ENCODE results near the gene AUTS2. TPM values are rescaled to one million over a fixed set of nuclear protein-coding genes. Genes with fewer than 3 reads are reported as not detected.

AUTS2 gene
- total and polyA plus RNA-seq, 10 of the 15 experiments (the other 5 are each of a cell fraction or from before 2014, with no cell fraction given), result 6.4 to 55.6 (median 21.6) TPM

DNA sequence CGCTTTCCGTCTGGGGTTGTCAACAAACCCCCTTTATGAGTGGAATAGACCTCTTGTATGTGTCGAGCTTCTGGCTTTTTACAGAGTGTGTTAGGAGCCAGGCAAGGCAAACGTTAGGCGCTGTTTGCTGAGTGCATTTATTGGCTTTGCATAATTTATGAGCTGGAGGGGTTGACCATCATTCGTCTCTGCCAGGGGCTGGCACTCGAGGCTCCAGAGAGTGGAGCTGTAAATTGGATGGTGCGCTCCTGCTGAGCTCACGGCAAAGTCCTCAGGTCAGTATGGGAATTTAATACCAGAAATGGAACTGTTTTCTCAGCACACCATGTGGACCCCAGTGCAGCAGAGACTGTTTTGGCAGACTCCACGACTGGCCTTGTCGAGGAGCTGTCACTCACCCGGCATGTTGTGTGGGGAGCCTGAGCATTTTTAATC lies 834.3 kb downstream of the AUTS2 start:
- Histone ChIP-seq H3K4me3 (no peak overlapping the region), H3K27me3 (replicated peaks in 1 of 2; ENCODE audit: control insufficient read depth in 2 of 2, insufficient read depth in 2 of 2, low read length in 1 of 2) (no peaks in the 10 kb centered on the region), H2AFZ (ENCODE audit: control insufficient read depth, low read depth, low read length) (no peak overlapping the region), H3K4me1 (ENCODE audit: control insufficient read depth, insufficient read depth, low read length) (no peaks in the 10 kb centered on the region), H3K9ac (ENCODE audit: control insufficient read depth, insufficient read depth, low read length) (no peak overlapping the region), H4K20me1 (ENCODE audit: control insufficient read depth, insufficient read depth) (no peaks in the 10 kb centered on the region), H3K9me3 (replicated peaks; ENCODE audit: control insufficient read depth, insufficient read depth, low read length) (no peaks in the 10 kb centered on the region), H3K79me2 (ENCODE audit: control insufficient read depth, insufficient read depth, low read length) (no peaks in the 10 kb centered on the region), H3K27ac (ENCODE audit: control insufficient read depth, insufficient read depth) (no peak overlapping the region), H3K36me3 (ENCODE audit: control insufficient read depth in 2 of 2, insufficient read depth in 2 of 2, low read length in 1 of 2) (no peaks in the 10 kb centered on the region), H3K4me2 (ENCODE audit: control insufficient read depth, insufficient read depth) (no peak overlapping the region)
- in situ Hi-C loops (cut with MboI) (no loop called here), intact Hi-C loops (cut with micrococcal nuclease; ENCODE audit: unreplicated experiment) (no loop called here)
- TF ChIP-seq, protein P1, sequence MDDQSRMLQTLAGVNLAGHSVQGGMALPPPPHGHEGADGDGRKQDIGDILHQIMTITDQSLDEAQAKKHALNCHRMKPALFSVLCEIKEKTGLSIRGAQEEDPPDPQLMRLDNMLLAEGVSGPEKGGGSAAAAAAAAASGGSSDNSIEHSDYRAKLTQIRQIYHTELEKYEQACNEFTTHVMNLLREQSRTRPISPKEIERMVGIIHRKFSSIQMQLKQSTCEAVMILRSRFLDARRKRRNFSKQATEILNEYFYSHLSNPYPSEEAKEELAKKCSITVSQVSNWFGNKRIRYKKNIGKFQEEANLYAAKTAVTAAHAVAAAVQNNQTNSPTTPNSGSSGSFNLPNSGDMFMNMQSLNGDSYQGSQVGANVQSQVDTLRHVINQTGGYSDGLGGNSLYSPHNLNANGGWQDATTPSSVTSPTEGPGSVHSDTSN (IDR thresholded peaks at IDR 0.05; ENCODE audit: insufficient replicate concordance, low read depth, low read length), result no peak
- TF ChIP-seq FOXK2 (IDR thresholded peaks at IDR 0.05) (no peak), CREB1 (IDR thresholded peaks at IDR 0.05; ENCODE audit: low read depth) (no peak), TBL1XR1 (IDR thresholded peaks at IDR 0.05; ENCODE audit: low read depth, low read length) (no peak), BMI1 (IDR thresholded peaks at IDR 0.05; ENCODE audit: borderline replicate concordance) (no peak), CREM (IDR thresholded peaks at IDR 0.05; ENCODE audit: low read depth) (no peak), FOS (IDR thresholded peaks at IDR 0.05; ENCODE audit: borderline replicate concordance, extremely low read depth, insufficient read length) (no peak), PML (IDR thresholded peaks at IDR 0.05; ENCODE audit: low read length) (no peak), NR2C1 (IDR thresholded peaks at IDR 0.05) (no peak), KAT2A (conservative IDR thresholded peaks at IDR 0.05; ENCODE audit: control insufficient read depth, low read depth, low read length) (no peak), SPI1 (IDR thresholded peaks at IDR 0.05; ENCODE audit: borderline replicate concordance, insufficient read depth, low read depth, low read length) (no peak), SREBF2 (IDR thresholded peaks at IDR 0.05; ENCODE audit: low read length) (no peak), ZNF217 (IDR thresholded peaks at IDR 0.05) (no peak), MXI1 (IDR thresholded peaks at IDR 0.05; ENCODE audit: low read depth, low read length) (no peak), SREBF1 (IDR thresholded peaks at IDR 0.05; ENCODE audit: low read length) (no peak)
- TF ChIP-seq, protein P2, sequence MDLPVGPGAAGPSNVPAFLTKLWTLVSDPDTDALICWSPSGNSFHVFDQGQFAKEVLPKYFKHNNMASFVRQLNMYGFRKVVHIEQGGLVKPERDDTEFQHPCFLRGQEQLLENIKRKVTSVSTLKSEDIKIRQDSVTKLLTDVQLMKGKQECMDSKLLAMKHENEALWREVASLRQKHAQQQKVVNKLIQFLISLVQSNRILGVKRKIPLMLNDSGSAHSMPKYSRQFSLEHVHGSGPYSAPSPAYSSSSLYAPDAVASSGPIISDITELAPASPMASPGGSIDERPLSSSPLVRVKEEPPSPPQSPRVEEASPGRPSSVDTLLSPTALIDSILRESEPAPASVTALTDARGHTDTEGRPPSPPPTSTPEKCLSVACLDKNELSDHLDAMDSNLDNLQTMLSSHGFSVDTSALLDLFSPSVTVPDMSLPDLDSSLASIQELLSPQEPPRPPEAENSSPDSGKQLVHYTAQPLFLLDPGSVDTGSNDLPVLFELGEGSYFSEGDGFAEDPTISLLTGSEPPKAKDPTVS (IDR thresholded peaks at IDR 0.05; ENCODE audit: low read depth, low read length), result no peak
- ChIA-PET SMC1A (ENCODE audit: uncharacterized antibody, unreplicated experiment) (no interaction called here), RAD21 (ENCODE audit: unreplicated experiment) (interaction anchor here (1.1 kb wide), 1 partner anchor 336 kb away, joined by 3 read pairs; no protein-coding TSS in a partner anchor), CTCF (no interaction called here), POLR2A (no interaction called here)
- ATAC-seq (no peak), DNase-seq (ENCODE audit: low read depth, low spot score) (no peak), FAIRE-seq (no peak)
- WGBS (ENCODE audit: insufficient coverage, insufficient replicate concordance, low lambda C conversion rate, missing lambda C conversion rate), result 59% methylated on average over 12 of the region's 12 CpGs
- no TSS peak for BruUV-seq (replicated peaks)

Measured in GM12878 (cell line).